GM18511 (cell line): ENCODE data around the gene ZWILCH.

Experiments
- ATAC-seq: cut with Tn5 transposase; IDR thresholded peaks from one replicate; pipeline ENCODE4 v1.9.1; 2021; ENCODE audit warnings: mild to moderate bottlenecking, moderate library complexity; ENCODE audit not compliant: unreplicated experiment

ZWILCH gene

DNA sequence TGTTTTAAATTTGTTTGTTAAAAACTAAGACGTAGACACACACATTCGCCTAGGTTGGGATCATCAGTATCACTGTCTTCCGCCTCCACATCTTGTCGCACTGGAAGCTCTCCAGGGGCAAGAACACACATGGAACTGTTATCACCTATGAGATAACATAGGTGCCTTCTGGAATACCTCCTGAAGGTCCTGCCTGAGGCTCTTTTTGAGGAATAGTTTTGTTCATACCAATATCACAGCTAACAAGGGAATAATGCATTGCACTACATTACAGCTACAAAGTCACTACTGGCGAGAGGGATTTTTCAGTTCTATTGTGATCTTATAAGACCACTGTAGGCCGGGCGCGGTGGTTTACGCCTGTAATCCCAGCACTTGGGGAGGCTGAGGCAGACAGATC, 29.9 kb downstream of the ZWILCH start:
- no peak for ATAC-seq

DNA sequence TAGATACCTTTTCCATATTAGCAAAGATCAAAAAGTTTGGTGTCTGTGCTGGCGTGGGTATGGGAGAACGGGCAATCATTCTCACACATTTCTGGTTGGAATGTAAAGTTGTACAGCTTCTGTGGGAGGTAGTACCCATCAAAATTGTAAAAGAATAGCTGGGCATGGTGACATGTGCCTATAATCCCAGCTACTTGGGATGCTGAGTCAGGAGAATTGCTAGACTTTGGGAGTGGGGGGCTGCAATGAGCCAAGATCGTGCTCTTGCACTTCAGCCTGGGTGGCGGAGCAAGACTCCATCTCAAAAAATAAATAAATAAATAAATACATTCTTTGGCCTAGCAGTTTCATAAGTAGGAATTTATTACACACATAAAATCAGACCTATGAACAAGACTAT, 37.8 kb downstream of the ZWILCH start:
- ATAC-seq, result no peak

DNA sequence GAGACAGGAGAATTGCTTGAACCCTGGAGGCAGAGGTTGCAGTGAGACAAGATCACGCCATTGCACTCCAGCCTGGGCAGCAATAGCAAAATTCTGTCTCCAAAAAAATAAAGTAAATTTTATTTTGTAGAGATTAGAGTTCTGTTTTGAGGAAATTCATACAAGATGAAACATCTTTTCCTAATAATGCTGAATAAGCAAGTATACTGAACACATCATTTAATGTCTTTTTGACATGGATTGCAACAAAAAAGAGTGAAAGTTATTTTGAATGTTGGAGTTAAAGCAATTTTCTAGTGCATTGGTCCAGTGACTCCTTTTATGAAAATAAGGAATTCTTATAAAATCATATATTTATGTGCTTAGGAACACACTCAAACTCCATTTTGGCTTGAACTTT, 40.1 kb downstream of the ZWILCH start:
- ATAC-seq, result no peak

DNA sequence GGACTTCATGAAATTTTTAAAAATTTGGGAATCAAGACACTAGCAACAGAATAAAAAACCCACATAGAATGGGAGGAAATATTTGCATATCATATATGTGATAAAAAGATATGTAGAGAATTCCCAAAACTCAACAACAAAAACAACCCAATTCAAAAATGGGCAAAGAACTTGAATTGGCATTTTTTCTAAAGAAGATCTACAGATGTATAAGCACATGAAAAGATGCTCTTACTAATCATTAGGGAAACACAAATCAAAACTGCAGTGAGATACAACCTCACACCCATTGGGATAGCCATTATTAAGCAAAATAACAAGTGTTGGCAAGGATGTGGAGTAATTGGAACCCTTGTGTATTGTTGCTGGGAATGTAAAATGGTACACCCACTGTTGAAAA, 50.6 kb downstream of the ZWILCH start:
- ATAC-seq, result no peak

DNA sequence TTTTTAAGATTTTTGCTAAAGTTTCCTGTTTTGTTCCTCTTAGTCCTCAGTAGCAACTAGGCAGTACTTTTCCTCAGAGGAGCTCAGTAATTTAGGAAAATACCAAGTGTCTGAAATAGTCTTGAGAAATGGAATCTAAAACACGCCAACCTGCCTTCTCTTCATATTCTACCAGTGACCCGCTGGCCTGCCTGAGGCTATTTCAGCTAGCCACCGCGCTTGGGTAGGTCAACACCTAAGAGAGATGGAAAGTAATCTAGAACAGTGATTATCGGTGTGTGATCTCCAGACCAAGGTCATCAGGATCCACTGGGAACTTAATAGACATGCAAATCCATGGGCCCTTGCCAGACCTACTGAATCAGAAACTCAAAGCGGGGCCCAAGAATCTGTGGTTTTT, 53.1 kb downstream of the ZWILCH start:
- ATAC-seq, result no peak

DNA sequence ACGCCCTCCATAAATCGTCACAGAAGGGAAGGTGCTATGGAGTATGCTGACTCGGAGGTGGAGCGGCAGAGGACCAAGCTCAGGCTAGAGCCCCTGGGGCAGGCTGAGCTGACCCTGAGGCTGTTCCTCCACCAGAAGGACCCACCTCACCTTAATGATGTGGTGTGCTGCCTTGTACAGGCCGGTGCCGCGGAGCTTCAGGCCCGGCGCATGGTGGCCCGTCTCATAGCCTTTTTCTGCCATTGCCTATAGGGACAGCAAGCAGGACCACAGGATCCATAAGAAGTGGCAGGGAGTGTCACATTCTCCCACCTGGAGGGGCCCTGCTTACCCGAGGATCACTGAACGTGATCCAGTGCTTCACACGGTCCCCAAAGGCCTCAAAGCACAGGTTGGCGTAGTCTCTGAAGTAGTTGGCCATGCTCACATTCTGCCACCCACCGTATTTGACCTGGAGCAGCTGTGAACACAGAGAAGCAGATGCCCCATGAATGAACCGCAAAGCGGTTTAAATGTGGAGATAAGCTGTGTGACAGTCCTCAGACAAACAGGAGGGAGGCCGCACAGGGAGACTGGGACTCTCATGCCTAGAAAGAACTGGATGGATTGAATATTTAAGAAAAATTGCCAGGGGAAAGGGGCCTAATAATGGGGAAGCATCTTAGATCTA, 55.9 kb downstream of the ZWILCH start:
- no peak for ATAC-seq

DNA sequence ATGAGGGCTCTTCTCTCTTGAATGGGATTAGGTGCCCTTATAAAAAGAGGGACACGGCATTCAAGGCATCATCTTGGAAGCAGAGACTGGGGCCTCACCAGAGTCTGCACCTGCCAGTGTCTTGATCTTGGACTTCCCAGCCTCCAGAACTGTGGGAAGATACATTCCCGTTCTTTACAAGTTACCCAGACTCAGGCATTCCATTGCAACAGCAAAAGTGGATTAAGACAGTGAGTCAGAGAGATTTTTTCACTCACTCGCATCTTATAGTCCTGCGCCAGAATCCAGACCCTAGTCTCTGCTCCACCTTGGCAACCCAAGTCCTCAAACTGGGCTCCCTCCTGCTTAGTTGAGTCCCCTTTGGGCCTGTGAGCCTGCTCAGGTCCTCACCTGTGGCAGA, 58.0 kb downstream of the ZWILCH start:
- no peak for ATAC-seq

DNA sequence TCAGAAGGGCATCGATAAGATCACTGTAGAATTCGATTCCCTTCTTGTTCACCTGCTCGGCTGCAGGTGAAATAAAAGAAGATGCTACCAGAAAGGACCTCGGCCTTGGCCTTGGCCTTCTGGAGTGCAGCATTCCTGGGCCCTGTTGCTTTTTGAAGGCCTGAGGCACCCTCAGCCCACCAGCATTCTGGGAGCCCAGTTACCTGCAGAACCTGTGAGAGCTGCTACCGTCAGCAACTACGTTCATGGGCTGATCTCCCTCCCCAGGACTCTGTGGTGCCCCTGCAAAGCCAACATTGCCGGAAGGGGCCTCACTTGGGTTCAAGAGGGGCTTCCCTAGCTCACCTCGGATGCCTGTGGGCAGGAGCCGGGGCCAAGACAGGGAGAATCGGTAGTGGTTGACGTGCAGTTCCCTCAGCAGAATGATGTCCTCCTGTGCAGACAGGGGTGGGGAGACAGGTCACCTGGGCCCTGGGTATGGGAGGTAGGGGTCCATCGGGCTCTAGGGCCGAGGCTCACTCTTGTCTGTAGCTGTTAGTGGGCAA, 58.5 kb downstream of the ZWILCH start:
- ATAC-seq, result no peak

DNA sequence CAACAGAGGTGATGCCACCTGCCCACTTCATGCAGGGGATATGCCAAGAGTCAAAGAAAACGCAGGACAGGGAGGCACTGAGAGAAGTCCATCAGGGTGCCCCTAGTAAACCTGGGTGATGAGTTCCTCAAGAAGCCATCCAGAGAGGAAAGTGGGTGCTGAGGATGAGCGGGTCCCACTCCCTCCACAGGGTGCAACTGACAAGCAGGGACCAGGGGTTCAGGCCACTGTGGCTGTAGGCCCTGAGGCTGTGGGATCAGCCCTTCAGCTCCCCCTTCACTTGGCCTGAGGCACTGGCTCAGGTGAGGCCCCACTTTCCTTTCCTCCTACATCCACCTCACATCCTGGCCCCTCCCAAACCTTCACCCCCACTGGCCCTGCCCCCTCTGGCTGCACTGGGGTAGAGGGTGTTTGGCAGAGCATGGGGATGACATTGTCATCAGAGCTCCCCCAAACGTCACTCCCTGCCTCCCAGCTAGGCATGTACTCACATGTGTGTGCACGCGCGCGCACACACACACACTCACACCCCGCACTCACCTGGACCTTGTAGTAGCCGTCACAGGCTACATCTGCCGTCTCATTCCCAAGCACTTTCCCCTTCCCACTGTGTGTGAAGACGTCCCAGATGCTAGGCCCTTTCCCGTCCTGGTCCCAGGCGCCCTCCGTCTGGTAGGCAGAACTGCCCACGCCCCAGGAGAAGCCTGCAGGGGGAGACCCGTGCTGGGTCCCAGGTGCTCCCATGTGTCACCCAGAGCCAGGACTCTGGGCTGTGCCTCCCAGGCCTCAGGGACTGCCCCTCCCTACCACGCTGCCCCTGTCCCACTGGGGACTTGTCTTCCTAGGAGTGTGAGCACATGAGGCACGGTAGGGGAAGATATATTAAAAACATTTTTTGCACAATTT, 59.3 kb downstream of the ZWILCH start:
- no peak for ATAC-seq

DNA sequence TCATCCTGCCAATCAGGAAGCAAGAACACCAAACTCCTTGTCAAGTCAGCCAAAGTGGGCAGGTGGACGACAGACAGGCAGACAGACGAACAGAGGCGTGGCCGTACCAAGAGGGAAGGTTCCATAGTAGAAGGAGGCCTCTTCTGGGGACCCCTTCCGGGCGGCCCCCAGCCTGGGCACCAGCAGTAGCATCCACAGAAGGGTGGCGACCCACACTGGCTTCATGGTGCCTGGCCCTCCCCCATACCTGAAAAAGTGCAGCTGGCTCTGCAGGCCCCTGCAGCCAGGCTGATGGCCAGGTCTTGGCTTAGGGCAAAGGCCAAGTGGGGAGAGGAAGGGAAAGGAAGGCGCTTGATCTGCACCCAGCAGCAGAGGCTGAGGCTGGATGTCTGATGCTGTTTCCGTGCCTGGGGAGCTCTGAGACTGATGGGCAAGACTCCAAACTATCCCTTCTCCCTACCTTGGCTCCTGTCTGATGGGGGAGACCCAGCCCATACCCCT, 60.1 kb downstream of the ZWILCH start:
- ATAC-seq, result no peak

DNA sequence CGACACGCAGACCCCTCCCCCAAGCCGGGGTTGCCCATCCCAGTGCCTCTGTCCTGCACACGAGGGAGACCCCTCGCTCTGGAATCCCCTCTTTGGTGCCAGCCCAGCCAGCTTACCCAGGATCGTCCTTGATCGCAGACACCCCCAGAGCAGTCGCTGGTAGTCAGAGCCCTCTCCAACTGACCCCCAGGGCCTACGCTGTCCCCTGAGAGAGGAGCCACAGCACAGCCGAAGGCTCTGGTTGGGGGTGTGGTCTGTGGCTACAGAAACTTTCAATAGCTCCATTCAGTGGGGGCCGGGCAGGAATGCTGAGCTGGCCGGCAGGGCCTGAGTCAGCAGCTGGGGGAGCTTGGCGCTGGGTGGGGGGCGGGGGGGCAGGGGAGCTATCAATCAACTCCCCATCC, 60.6 kb downstream of the ZWILCH start, which contains the start of gene LCTL:
Gene LCTL, minus strand, starts transcription at position 258 of the 404 bp plus-strand sequence. CDS start 633 bp downstream, outside the sequence.
- no peak for ATAC-seq

DNA sequence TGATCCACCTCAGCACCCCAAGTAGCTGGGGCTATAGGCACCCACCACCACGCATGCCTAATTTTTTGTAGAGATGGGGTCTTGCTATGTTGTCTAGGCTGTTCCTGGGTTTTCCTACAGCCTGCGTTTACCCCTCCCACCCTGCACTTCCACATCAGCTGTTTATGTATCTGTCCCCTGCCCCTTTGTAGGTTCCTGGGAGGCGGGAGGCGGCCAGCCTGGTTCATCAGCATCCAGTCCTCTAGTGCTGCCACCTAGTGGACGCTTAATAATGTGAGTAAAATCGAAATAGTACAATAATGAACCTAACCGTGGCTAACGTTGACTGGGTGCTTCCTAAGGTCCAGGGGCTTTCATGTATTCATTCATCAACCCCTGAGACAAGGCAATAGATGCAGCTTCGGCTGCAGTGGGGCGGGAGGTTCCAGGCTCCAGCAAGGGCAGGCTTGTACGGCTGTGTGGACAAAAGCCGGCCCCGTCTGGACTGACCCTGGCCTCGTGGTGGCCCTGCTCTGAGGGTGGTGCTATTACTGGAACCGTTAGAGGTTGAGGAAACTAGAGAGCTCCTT, 61.9 kb downstream of the ZWILCH start:
- ATAC-seq, result no peak

DNA sequence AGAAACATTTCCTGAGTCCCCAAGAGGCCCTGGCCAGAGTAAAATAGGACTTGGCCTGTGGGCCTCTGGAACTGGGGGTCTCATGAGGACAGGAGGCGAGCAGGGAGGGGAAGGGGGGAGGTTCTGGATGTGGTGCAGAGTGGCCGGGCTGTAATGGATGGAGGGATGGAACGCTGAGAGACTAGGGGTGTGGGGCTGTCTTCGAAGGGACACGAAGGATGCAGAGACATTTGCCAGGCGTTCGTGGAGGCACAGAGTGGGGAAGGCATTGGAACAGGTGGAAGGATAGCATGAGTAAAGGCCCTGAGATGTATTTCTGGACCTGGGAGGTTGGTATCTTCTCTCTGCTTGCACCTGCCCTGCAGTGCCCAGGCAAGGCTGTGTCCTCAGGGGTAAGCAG, 62.8 kb downstream of the ZWILCH start:
- ATAC-seq, result no peak

DNA sequence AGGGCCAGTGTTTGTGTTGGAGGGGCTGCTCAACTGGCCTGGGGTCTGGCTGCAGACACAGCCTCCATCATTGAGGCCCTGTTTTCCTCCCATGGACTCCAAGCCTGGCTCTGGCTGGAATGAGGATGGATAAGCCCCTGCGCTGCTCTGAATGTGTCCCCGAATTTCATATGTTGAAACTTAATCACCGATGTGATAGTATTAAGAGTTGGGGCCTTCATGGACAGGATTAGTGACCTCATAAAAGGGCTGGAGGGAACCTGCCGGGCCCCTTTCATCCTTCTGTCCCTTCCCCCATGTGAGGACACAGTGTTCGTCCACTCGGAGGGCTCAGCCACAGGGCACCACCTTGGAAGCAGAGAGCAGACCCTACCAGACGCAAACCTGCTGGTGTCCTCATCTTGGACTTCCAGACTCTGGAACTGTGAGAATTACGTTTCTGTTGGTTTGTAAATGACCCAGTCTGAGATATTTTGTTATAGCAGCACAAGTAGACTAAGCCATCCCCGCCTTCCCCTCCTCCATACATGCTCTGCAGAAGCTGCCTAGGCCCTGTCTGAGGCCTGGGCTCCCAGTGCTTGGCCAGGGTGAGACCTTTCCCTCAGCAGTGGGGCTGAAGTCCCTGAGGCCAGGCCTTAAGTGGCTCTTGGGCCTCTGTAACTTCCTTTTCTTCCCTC, 64.5 kb downstream of the ZWILCH start:
- ATAC-seq, result no peak

DNA sequence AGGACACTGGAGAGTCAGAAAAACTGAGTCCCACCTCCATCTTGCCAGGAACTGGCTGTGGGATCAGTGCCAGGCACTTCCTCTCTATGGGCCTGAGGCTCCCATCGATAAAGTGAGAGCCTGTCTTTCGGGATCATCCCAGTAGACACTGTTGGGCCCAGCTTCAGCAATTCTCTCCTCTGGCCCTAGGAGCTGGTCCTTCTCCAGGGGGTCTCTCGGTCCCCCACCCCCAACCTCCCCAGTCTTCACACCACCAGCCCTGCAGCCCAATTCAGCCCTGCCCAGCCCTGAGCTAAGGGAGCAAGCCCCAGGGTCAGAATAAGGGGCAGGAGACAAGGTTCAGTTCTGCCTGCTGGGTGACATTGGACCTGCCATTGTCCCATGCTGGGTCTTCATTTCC, 65.2 kb downstream of the ZWILCH start:
- ATAC-seq, result no peak

DNA sequence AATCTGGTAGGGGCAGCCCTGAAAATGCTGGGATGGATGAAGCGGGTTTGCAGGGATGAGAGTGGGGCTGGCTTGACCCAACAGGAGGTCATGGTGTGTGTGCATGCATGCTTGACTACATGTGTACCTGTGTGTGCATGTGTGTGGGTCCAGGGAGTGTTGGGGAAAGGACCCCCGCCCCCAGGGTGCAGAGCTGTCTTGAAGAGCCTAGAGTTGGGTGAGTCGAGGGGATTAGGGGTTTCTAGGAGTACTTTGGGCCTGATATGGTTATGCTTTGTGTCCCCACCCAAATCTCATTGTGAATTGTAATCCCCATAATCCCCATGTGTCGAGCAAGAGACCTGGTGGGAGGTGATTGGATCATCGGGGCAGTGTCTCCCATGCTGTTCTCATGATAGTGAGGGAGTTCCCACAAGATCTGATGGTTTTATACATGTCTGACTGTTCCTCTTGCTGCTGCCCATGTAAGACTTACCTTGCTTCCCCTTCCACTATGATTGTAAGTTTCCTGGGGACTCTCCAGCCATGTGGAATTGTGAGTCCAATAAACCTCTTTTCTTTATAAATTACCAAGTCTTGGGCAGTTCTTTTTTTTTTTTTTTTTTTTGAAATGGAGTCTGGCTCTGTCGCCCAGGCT, 65.8 kb downstream of the ZWILCH start:
- no peak for ATAC-seq

DNA sequence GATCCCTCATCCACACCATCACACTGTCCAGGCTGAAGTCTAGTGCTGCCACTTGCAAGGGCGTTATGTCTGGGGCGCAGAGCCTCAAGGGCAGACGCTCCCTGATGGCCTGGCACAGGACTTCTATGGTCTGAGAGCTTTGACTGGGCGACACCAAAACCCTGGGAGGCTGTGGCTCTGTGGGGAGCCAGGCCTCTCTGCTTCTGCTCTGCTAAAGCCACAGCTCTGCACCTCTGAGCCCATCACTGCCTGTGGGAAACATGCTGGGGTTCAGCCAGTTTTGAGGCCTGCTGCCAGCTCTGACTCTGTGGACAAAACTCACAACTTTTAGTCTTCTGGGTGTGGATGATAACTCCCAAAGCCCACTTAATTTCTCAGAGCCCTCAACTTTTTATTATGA, 67.0 kb downstream of the ZWILCH start:
- ATAC-seq, result no peak

DNA sequence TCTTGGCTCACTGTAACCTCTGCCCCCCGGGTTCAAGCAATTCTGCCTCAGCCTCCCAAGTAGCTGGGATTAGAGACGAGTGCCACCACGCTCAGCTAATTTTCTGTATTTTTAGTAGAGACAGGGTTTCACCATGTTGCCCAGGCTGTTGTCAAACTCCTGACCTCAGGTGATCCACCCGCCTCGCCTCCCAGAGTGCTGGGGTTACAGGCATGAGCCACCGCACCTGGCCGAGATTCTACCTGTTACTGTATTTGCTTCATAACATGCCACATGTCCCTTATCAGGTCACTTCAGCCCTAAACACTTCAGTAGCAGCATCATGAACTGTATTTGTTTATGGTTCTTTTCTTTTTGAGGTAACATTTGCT, 68.2 kb downstream of the ZWILCH start:
- no peak for ATAC-seq

DNA sequence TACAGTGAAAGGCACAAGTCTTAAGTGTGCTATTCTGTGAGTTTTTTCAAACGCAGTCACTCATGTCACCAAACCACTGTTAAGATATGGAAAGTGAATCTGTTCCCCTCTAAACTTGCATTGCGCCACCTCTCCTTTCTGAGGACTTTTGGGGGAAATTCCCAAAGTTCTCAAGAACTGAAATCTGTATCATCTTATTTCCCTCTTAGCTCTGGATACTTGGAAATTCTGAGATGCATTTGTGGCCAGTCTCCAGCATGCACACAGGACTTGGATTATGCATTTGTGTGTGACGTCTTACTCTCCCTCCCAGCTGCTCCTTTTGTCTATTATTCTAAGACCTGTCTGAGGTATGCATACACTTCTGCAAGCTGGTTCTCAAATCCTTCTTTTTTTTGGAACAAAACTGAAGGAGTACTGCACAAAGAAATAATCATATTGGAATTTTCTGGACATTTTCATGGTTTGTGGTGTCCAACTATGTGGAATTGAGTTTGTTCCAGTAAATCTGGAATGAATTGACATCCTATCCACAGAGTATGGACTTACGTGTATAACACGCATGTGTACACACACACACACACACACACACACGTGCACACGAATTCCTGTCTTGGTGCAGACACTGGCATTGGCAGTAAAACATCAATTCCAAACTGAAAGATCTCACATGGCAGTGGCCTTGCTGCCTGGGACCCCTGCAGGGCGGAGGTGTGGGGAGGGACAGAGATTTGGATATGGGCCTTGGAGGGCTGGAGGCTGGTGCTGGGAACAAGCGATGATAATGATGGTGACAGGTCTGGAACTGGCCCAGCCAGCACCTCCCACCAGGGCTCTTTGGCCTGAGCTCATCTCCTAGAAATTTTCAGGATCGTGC, 68.8 kb downstream of the ZWILCH start:
- ATAC-seq, result no peak

DNA sequence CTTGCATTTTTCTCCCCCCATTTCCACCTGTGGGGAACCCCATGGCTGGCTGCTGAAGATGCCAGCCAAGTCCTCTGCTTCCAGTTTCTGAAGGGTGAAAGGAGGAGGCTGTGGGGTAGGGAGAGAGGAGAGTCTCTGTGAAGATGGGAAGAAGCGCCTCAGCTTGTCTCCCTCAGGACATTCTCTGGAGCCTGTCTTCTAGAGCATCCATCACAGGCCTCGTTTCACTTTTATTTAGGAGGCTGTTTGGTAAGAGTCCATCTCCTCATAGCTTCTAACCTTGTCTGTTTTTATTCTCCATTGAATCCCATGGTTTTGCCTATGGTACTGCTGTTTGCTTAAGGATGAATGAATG, 69.4 kb downstream of the ZWILCH start:
- ATAC-seq, result no peak
